GM18873 (cell line): ENCODE results near the gene EFNA3.

Source experiments
- ATAC-seq: cut with Tn5 transposase; IDR thresholded peaks from one replicate; pipeline ENCODE4 v1.9.1; 2021; ENCODE audit warnings: mild to moderate bottlenecking, moderate library complexity, moderate number of reproducible peaks; ENCODE audit not compliant: unreplicated experiment, low FRiP score

Gene EFNA3

DNA sequence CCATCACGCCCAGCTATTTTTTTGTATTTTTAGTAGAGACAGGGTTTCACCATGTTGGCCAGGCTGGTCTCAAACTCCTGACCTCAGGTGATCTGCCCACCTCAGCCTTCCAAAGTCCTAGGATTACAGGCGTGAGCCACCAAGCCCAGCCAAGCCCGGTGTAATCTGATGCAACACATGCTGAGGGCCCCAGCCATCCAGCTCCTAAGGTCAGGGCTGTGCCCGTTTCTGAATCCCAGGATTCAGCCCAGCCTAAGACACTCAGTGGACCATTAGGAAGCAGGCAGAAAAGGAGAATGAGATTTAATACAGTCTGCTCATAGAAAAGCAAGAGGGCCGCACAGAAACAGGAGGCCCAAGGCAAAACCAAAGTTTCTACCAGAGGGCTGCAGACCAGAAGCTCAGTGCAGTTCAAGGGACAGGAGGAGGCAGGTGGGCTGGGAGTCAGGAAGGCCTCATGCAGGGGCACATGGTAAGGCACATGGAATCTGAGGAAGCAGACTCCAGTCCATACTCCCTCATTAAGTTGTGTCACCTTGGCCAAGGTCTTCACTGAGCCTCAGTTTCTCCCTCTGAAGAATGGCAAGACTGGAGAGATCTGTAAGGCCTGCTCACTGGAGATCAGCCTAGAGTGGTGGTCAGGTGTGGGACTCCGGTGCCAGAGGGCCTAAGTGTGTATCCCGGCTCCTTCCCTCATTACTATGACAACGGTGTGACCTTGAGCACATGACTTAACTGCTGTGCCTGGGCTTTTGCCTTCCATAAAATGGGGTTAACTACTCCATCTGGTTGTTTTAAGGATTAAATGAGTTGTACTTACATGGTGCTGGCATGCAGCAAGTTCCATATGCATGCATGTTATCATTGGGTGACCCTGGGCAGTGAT, 29.9 kb upstream of the EFNA3 start:
- no peak for ATAC-seq

DNA sequence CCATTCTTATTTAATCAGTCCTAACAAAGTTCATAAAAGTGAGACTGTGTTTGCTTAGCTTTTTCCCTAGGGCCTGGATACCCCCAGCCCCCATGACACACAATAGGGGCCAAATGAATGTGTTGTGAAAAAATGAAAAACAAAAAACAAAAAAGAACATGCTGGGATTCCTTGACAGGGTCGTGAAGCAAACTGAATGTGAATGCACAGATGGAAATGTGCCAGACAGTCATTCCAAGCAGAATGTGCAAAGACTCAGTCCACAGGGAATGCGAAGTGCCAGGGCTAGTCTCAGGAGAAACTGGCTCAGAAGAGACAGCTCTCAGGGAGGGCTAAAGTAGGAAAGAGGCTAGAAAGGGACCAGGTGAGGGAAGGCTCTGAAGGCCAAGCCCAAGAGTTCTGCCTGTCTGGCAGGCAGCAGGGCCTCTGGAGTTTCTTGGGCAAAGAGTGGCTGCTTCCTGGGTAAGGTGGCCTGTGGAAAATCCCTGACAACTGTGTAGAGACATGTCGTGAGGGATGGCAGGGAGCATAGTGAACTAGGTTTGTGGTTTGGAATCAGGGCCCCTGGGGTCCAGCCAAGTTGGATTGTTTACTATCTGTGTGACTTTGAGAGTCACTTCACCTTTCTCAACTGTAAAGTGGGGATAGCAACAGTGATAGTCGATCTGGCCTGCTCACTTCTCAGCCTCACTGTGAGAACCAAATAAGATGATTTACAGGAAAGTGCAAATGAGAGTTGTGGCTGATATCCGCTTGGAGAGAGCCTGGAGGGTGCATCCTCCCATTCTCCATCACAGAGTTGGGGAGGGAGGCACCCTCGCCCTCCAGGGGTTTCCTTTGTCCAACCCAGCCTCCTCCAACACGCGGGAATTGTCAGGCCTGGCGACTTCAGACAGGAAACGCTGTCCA, 28.7 kb upstream of the EFNA3 start:
- ATAC-seq = peak; percentile 1

DNA sequence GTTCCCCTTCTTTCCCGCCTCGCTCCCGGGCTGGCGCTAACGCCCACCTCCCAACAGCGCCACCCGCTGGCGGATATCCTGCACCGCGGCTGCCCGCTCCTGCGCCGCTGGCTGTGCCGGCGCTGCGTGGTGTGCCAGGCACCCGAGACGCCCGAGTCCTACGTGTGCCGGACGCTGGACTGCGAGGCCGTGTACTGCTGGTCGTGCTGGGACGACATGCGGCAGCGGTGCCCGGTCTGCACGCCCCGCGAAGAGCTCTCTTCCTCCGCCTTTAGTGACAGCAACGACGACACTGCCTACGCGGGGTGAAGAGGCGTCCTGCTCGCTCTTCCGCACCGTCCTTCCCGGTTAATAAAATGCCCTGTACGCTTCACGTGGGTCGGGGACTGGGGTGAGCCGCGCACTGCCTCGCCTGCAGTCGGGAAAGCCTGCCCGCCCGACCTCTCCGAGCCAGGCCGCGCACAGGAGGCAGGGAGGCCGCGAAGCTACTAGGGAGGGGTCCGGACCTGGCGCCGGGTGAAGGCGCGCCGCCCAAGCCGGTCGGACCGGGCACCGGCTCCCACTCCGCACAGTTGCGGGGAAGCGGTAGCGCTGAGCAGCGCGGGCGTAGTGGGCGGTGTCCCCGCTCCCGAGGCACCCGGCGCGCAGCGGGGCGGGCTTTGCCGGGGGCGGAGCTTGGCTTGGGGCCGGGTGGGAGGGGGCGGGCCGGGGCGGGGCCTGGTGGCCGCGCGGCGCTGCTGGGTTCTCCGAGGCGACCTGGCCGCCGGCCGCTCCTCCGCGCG, 27.9 kb upstream of the EFNA3 start, which contains the start of gene ADAM15:
ADAM15 (plus strand) TSS at position 757 of the 782 bp plus-strand sequence. CDS start 71 bp downstream, outside the sequence.
- peak; percentile 47 for ATAC-seq

DNA sequence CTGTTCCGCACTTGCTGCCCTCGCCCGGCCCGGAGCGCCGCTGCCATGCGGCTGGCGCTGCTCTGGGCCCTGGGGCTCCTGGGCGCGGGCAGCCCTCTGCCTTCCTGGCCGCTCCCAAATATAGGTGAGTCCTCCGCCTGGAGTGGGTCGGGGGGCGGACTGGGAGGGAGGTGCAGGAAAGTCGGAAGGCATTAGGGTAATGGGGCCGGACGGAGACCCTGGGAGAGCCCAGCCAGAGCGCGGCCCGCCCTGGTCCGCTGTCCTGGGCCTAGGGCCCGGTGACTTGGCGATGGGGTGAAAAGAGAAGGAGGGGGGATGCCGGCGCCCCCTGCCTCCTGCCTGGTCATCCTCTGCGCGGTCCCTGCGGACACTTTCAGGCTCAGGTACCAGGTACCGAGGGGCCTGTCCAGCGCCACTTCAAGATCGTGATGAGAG, 27.3 kb upstream of the EFNA3 start:
- peak; percentile 19 for ATAC-seq

DNA sequence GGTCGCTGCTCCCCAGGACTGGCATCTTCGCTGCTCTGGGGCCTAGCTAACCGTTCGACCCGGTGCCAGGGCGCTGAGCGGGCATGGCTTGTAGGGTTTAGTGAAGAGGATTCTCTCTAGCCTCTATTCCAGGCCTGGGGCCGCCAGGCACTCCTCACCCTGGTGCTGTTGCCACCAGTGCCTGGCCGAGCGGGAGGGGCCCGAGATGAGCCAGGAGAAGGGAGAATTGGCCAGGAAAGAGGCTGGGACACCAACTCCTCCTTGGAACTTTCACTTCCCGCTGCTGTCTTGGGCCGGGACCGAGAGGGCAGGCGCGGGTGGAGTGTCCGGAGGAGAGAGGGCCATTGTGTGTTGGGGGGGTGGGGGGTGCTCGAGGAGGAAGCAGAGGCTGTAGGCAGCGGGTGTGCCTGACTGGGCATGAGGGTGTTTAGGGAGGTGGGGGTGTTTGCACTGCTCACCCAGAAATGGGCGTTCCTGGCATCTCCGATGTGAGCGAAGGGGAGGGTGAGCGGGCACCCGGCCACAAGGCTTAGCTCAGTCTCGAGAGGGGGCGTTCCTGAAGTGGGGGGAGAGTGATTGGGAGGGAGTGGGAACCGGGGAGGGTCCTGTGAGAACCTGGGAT, 26.7 kb upstream of the EFNA3 start:
- peak; percentile 19 for ATAC-seq

DNA sequence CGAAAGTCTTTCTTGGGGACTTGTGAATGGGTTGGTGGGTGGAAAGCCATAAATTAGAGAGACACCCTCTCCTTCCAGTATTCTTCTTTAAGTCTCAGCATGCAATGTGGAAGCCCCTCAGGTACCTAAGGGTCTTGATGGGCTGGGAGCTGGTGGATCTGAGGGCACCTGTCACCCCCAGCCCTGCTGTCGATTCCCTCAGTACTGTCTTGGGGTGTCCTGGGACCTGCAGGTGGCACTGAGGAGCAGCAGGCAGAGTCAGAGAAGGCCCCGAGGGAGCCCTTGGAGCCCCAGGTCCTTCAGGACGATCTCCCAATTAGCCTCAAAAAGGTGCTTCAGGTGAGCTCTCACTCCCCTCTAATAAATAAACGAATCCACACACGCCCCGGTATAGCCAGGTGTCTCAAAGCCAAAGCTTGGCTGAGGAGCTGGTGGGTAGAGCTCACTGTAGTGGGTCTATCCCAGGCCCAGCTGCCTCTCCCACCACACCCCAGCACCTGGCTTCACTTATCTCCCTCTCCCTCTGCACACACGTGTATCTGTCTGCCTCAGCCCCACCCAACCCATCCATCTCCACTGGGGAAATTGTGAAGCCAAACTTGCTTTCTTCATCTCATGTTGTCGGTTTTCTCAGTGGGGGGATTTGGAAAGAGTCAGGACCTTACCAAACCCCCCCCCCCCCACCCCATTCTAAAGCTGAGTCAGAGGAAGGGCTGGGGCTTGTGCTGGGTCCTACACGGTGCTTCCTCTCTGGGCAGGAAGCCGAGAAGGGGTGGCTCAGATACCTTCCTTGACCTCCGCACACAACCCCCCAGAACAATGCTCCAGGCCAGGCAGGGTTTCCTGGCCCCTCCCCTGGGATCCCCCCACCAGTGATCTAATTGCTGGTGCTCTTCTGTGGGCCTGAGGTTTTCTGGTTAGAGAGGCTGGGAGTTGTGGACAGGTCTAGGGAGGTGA, 25.9 kb upstream of the EFNA3 start:
- no peak for ATAC-seq

DNA sequence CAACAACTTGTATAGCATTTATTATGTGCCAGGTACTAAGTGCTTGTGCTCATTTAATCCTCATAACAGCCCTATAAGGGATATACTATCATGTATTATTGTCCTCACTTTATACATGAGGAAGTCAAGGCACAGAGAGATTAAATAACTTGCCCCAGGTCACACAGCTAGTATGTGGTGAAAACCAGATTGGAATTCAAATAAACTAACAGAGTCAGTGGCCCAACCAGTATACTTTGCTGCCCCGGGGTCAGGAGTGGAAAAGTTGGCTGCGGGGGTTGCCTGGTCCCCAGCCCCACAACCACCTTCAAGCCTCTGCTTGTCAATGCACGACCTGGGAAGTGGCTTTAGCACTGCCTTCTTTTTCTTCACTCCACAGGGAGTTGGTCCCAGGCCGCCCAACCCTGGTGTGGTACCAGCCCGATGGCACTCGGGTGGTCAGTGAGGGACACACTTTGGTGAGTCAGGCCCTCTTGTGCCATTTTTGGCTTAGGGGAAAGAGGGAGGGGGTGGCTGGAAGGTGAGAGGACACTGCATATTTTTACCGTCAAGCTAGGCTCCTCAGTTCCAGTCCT, 25.0 kb upstream of the EFNA3 start:
- ATAC-seq = no peak

DNA sequence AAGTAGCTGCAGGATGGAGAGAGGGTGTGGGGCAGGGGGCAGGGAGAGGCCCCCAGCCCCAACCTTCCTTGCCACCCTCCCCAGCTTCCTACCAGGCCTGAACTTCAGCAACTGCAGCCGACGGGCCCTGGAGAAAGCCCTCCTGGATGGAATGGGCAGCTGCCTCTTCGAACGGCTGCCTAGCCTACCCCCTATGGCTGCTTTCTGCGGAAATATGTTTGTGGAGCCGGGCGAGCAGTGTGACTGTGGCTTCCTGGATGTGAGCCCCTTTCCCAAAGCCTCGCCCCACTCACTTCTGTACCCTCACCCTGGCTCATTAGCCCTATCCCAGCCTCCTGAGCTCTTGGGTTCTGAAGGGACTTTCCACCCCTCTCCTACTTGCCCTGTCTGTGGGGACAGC, 21.5 kb upstream of the EFNA3 start:
- ATAC-seq = no peak

DNA sequence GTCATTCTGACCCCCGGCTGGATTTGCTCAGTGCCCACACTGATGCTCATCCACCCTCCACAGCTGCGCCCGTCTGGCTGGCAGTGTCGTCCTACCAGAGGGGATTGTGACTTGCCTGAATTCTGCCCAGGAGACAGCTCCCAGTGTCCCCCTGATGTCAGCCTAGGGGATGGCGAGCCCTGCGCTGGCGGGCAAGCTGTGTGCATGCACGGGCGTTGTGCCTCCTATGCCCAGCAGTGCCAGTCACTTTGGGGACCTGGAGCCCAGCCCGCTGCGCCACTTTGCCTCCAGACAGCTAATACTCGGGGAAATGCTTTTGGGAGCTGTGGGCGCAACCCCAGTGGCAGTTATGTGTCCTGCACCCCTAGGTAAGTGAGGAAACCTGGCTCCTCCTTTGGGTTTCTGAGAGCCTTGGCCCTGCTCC, 20.8 kb upstream of the EFNA3 start:
- ATAC-seq = no peak

DNA sequence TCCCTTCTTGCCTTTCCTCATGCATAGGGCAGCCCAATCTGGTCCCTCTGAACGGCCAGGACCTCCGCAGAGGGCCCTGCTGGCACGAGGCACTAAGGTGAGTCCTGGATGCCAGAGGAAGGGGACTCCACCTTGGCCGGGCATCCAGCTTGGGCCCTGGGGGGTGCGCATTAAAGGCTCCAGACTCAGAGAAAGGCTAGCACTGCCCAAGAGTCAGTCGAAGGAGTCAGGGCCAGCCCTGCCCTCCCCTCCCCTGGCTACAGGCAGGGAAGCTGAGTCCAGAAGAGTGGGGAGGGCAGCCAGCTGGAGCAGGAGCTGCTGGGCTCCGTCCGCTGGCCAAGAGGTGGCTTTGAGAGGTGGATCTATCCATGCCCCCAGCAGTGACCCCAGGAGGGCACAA, 17.9 kb upstream of the EFNA3 start:
- no peak for ATAC-seq

DNA sequence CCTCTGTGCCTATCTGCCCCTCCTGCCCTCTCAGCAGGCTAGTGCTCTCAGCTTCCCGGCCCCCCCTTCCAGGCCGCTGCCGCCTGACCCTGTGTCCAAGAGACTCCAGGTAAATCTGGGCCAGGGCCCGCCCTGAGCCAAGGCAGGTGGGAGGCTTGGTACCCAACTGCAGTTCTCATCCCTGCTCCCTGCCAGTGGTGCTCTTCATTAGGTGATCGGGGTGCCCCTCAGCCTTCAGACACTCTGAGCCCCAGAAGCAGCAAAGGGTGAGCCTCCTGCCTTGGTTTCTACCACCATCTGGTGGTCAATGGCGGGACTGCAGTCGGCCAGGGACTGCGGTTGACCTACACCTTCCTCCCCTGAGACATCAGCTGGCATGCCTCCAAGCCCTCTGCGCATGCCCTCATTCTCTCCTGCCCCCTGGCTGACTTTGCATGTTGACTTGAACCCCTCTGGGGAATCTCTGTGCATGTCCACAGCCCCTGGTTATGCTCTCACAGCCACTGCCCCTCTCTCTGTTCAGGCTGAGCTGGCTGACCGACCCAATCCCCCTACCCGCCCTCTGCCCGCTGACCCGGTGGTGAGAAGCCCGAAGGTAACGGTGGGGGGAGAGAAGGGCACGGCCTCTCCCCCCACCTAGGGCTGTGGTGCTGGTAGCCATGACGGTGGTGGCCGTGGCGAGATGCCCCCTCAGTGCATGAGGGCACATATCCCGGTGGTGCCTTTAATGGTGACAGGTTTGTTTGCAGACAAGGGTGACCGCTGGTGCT, 17.1 kb upstream of the EFNA3 start:
- ATAC-seq = no peak

DNA sequence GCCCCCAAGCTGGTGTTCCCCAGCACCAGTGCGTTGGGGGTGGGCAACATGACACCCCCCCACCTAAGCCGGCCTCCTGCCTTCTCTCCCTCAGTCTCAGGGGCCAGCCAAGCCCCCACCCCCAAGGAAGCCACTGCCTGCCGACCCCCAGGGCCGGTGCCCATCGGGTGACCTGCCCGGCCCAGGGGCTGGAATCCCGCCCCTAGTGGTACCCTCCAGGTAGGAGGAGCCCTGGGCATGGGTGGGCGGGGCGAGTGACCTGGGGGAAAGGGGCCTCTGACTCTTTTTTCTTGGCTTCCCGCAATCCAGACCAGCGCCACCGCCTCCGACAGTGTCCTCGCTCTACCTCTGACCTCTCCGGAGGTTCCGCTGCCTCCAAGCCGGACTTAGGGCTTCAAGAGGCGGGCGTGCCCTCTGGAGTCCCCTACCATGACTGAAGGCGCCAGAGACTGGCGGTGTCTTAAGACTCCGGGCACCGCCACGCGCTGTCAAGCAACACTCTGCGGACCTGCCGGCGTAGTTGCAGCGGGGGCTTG, 16.4 kb upstream of the EFNA3 start:
- no peak for ATAC-seq

DNA sequence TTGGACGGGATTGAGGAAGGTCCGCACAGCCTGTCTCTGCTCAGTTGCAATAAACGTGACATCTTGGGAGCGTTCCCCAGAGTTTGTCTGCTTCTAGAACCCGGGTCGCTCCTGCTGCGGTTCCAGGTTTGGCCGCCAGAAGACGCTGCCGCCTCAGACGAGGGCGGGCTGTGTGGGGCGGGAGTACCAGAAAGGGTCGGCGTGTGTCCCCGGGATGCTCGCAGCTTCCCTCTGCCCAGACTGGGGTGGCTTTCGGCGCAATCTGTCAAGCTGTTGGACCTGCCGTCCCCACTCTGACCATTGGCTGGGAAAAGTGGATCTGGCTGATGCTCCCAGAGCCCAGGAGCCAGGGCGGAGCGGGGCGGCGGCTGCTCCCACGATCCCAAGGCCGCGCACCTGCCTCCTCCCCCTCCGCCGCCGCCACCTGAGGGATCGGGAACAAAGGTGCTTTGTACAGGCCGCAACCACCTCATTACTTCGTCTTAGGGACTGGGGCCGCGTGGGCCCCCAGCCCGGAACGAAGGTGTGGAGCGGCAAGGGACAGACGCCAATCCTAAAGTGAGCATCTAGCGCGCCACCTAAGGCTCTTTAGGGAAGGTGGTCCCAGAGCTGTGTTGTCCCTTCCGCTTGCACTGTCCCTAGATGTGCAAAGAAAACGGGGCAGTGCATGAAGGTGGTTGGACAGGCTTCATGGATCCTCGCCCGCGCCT, 15.8 kb upstream of the EFNA3 start:
- no peak for ATAC-seq

DNA sequence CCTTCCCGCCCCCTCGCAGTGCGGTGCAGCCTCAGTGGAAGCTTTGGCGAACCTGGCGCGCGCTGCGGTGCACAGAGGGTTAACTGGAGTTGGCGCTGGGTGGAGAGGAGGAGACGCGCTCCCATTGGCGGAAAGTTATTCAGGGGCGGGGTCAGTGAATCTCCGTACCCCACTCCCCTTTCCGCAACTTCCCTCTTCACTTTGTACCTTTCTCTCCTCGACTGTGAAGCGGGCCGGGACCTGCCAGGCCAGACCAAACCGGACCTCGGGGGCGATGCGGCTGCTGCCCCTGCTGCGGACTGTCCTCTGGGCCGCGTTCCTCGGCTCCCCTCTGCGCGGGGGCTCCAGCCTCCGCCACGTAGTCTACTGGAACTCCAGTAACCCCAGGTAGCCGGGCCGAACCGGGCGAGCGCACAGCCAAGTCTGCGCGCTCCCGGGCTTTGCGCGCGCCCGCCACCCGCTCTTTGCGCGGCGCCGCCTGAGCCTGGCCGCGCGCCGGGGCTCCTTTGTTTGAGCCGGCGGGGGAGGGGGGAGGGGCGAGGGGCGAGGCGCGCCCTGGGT, 15.0 kb upstream of the EFNA3 start, which contains the start of gene EFNA4:
EFNA4 (plus strand) TSS at position 191 of the 561 bp plus-strand sequence; CDS start at position 275, 84 bp downstream.
- ATAC-seq = peak; percentile 61

DNA sequence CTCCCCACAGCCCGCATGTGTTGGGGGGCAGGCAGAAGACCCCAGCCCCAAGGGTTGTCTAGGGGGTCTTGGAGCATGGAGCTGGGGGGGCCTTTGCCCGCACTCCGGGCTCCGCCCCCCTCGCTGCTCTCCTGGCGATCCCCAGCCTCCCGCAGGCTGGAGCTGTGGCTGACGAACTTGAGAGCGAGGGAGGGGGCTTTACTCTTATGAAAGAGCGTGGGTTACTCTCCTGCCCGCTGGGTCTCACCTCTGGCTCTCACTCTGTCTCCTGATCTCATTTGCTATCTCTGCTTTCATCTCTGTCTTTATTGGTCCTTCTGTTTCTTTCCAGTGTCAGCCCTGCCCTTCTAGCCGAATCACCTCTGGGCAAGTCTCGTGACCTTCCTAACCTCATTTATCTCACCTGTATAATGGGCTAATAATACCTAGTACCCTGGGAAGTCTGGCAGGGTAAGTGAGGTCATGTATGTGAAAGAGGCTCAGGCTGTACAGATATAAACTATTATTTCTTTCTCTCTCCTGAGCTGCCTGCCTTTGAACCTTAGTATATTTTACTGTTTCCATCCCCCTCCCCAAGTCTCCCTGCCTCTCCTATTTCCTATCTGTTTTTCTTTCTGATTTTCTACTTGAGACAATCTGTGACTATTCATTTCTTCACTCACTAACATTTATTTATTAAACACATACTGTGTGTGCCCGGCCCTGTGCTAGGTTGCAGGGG, 14.4 kb upstream of the EFNA3 start:
- no peak for ATAC-seq
